ENCODE data around the gene DDX23.

DDX23 gene

GRCh38 chr12:48822139-48822538 lies 29.8 kb downstream of the DDX23 start:
- no peak for DNase-seq

- DNase-seq: no peak
Measured at GRCh38 chr12:48819986-48820725, 31.8 kb downstream of the DDX23 start.

DNA sequence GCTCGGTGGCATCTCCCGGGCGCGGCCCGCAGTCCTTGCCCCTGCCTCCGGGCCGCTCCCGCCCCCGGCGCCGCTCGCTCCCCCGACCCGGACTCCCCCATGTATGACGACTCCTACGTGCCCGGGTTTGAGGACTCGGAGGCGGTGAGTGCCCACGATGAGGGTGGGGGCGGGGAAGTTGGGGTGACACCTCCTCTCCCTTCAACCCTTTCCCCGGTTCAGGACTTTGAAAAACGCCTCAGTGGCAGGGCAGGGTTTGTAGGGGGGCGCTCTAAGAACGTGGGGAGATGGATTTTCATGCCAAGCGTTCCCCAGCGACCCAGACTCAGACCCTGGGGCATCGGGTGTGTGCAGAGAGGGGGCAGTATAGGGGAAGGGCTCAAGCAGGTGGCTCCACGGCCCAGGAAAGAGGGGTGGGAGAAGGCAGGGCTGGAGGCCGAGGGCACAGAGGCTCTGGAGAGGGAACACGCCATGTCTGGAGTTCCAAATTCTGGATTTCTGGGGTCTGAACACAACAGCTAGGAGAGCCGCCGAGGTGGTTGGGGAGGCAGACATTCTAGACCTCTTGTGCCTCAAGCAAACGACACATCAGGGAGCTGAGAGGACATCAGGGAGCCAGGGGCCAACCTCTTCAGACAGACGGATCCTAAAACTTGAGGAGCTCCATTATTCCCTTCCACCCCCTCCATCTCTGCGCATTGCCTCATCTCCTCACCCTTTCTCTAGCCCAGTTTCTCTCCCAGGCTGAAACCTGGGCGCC lies 33.0 kb downstream of the DDX23 start:
- peak; percentile 54 to 64 for DNase-seq

DNA sequence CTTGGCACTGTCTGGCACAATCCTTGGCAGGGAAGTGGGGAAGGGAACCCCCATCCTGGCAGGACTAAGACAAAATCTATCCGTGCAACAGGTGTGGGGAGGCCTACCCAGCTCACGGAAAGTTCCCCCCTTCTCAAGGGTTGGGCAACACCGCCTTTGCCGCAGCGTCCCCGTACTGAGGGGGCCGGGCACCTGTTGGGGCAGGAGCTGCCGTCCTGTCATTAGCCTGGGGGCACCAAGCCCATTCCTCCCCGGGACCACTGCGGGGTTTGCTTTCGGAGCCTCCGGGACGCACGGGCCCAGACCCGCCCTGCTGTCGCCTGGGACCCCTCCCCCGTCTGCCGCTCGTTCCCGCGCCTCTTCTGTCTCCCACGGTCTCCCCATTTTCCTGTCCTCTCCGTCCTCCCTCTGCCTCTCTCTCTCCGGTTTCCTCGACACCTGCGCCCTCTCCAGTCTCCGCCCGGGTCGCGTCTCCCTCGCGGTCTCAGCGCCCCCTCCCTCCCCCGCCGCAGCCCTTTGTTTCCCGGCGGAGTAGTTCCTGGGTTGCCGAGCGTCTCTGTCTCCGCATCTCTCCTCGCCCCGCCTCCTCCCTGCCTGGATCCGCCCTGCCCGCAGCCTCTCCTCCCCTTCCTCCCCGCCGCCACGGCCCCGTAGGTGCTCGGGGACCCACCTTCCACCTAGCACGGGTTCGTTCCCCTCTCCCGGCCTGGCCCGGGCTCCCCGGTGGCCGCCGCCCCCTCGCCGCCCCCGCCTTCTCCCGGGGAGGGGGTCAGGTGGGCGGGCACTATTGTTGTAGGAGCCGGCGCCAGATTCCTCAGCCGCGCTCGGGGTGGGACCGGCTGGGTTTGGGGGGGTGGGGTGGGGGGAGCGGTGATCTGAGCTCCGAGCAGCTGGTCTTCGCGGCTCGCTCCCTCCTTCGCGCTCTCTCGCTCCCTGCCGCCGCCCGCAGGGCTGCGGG lies 33.8 kb downstream of the DDX23 start, which contains the start of gene CACNB3:
CACNB3 (plus strand) TSS at position 624 of the 958 bp plus-strand sequence. CDS start 434 bp downstream, outside the sequence.
- peak; percentile 83 to 89 for DNase-seq

DNA sequence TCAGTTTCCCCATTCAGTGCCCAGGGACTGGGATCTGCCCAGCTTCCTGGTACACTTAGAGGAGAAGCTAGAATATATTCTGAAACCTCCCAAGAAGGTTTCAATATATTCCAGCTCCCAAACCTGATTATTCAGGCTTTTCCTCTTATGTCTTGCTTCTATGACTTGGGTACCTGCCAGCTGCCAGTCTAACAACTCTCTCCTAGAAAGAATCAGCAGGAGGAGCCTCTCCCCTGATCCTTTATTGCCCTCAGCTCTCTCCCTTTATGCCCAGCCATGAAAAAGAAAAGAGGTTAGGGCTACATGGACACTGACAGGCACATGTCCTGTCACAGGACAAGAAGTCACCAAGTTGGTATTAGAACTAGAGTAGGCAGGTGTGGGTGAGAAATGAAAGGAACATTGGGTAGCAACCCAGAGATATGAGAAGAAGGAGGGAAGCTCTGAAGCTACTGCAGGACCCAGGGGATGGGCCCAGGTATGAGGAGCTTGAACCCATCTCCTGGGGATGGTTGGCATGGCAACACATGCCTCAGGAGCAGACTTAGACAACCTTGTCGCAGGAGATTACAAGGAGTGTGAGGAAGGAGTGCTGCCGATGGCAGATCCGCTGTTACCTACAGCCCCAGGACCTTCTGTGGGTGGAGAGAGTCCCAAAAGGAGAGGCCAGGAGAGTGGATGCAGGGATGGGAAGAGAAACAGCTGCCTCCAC lies 35.7 kb downstream of the DDX23 start:
- no peak for DNase-seq

GRCh38 chr12:48815126-48816110 lies 36.5 kb downstream of the DDX23 start:
- DNase-seq: peak; percentile 55 to 71

- DNase-seq: peak; percentile 86 to 88
Measured at GRCh38 chr12:48814262-48815125, 37.5 kb downstream of the DDX23 start.

- DNase-seq: no peak
Measured at GRCh38 chr12:48813465-48814261, 38.3 kb downstream of the DDX23 start.

DNA sequence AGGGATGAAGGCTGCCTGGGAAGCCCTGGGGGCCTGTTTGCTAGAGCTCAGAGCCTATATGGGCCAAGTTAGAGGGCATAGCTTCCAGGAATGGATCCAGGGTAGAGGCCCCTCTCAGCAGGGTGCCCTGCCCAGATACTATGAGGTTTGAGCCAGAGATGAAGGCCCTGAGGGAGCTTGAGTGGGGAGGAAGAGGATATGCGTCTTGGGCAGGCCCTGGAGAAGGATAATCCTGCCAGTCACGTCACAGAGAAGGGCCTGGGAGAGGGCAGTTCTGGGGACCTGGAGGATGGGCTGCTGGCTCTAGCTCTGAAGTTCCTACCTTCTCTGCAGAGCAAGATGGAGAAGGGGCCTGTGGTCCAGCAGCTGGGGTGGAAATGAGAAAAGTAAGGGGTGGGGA lies 39.6 kb downstream of the DDX23 start:
- no peak for DNase-seq

GRCh38 chr12:48811437-48812090 lies 40.4 kb downstream of the DDX23 start:
- no peak for DNase-seq

- DNase-seq: no peak
Measured at GRCh38 chr12:48810903-48811431, 41.0 kb downstream of the DDX23 start.

- no peak for DNase-seq
Measured at GRCh38 chr12:48807981-48808380, 44.0 kb downstream of the DDX23 start.

- DNase-seq: no peak
Measured at GRCh38 chr12:48803675-48804074, 48.3 kb downstream of the DDX23 start.

GRCh38 chr12:48800971-48801370 lies 51.0 kb downstream of the DDX23 start:
- DNase-seq: no peak

DNA sequence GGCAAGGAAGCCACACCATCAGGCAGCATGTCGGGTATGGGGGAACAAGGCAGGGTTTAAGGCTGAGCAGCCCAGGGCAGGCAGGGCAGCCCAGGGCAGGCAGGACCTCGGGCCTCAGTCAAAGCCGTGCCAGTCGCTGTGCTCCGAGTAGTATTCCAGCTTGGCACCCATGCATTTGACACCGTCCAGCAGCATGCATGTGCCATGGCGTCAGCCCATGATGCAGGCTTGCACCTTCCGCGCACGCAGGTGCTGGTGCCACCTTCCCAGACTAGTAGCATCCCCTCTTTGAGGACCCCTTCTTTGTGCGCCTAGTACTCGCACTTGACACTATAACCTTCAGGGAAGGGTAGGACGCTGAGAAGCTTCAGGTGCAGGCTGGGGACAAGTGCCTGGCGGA lies 51.5 kb downstream of the DDX23 start:
- DNase-seq: no peak

GRCh38 chr12:48796976-48797375 lies 55.0 kb downstream of the DDX23 start:
- peak in 1 of 2 experiments; percentile 27 for DNase-seq

GRCh38 chr12:48795550-48796455 lies 56.2 kb downstream of the DDX23 start:
- DNase-seq: peak; percentile 68 to 72
